Measurements from ENCODE around the gene TSNAXIP1.
"Not testable (repeated sequence)": the region's sequence is repeated elsewhere in the genome, so short reads cannot be mapped to it uniquely, and the experiment has no call there.

The TSNAXIP1 gene

GRCh38 chr16:67860589-67861398, 54.1 kb downstream of the TSNAXIP1 start:
- no peak for DNase-seq (ENCODE audit: low read depth)

- no peak for DNase-seq (ENCODE audit: low read depth)
Observed at GRCh38 chr16:67861877-67862276, 55.2 kb downstream of the TSNAXIP1 start.

GRCh38 chr16:67862623-67863583, 56.2 kb downstream of the TSNAXIP1 start:
- DNase-seq (ENCODE audit: low read depth) = peak; percentile 55

- DNase-seq (ENCODE audit: low read depth) = not testable (repeated sequence)
Observed at GRCh38 chr16:67864044-67864443, 57.4 kb downstream of the TSNAXIP1 start.

- DNase-seq (ENCODE audit: low read depth) = no peak
Observed at GRCh38 chr16:67864594-67864993, 57.9 kb downstream of the TSNAXIP1 start.

GRCh38 chr16:67865318-67865717, 58.6 kb downstream of the TSNAXIP1 start:
- DNase-seq (ENCODE audit: low read depth) = peak; percentile 33

GRCh38 chr16:67868290-67868689, 61.6 kb downstream of the TSNAXIP1 start:
- DNase-seq (ENCODE audit: low read depth) = no peak

- no peak for DNase-seq (ENCODE audit: low read depth)
Observed at GRCh38 chr16:67869653-67870052, 63.0 kb downstream of the TSNAXIP1 start.

GRCh38 chr16:67871256-67871655, 64.6 kb downstream of the TSNAXIP1 start:
- DNase-seq (ENCODE audit: low read depth) = no peak

- DNase-seq (ENCODE audit: low read depth) = no peak
Observed at GRCh38 chr16:67872131-67872630, 65.5 kb downstream of the TSNAXIP1 start.

- peak; percentile 79 for DNase-seq (ENCODE audit: low read depth)
Observed at GRCh38 chr16:67872631-67873434, 66.1 kb downstream of the TSNAXIP1 start, which contains the start of gene EDC4. Gene EDC4, plus strand, starts transcription at chr16:67873052. Its CDS starts 210 bp downstream, at chr16:67873262.

GRCh38 chr16:67873435-67874370, 67.0 kb downstream of the TSNAXIP1 start:
- DNase-seq (ENCODE audit: low read depth) = no peak

- DNase-seq (ENCODE audit: low read depth) = no peak
Observed at GRCh38 chr16:67874372-67874771, 67.7 kb downstream of the TSNAXIP1 start.

GRCh38 chr16:67877064-67877463, 70.4 kb downstream of the TSNAXIP1 start:
- DNase-seq (ENCODE audit: low read depth) = no peak
